ENCODE results near the gene ASIC2.

Gene ASIC2

GRCh38 chr17:33140413-33141099 is 152.5 kb downstream of the ASIC2 start:
- TF ChIP-seq OSR1 (CRISPR knock-in tag; IDR thresholded peaks at IDR 0.05) (no peak), CREB5 (CRISPR knock-in tag; IDR thresholded peaks at IDR 0.05; ENCODE audit: low read depth) (no peak), RARB (CRISPR knock-in tag; IDR thresholded peaks at IDR 0.05) (no peak), ZNF70 (CRISPR knock-in tag; IDR thresholded peaks at IDR 0.05) (no peak), CSRNP3 (CRISPR knock-in tag; IDR thresholded peaks at IDR 0.05) (no peak), TOX (CRISPR knock-in tag; IDR thresholded peaks at IDR 0.05; ENCODE audit: borderline replicate concordance) (no peak), PPARA (CRISPR knock-in tag; IDR thresholded peaks at IDR 0.05; ENCODE audit: borderline replicate concordance) (no peak), ZFP30 (CRISPR knock-in tag; IDR thresholded peaks at IDR 0.05) (no peak), POU6F1 (CRISPR knock-in tag; IDR thresholded peaks at IDR 0.05; ENCODE audit: borderline replicate concordance, low read depth) (no peak), ZFP3 (CRISPR knock-in tag; IDR thresholded peaks at IDR 0.05) (no peak), ARNTL (CRISPR knock-in tag; IDR thresholded peaks at IDR 0.05; ENCODE audit: borderline replicate concordance, low read depth) (no peak), GLIS3 (CRISPR knock-in tag; IDR thresholded peaks at IDR 0.05) (no peak), PATZ1 (CRISPR knock-in tag; IDR thresholded peaks at IDR 0.05; ENCODE audit: borderline replicate concordance) (no peak), SNAI2 (CRISPR knock-in tag; IDR thresholded peaks at IDR 0.05) (no peak), TCF4 (CRISPR knock-in tag; IDR thresholded peaks at IDR 0.05; ENCODE audit: borderline replicate concordance) (no peak), BACH2 (CRISPR knock-in tag; IDR thresholded peaks at IDR 0.05; ENCODE audit: borderline replicate concordance) (no peak), ZC3H10 (CRISPR knock-in tag; IDR thresholded peaks at IDR 0.05) (no peak), ISL1 (CRISPR knock-in tag; IDR thresholded peaks at IDR 0.05) (no peak), TSHZ2 (CRISPR knock-in tag; IDR thresholded peaks at IDR 0.05) (no peak), ZNF565 (CRISPR knock-in tag; conservative IDR thresholded peaks at IDR 0.05; ENCODE audit: low read depth) (no peak)
- no peak for ATAC-seq

GRCh38 chr17:33138627-33139026 is 154.5 kb downstream of the ASIC2 start:
- TF ChIP-seq ZFP30 (CRISPR knock-in tag; IDR thresholded peaks at IDR 0.05) (no peak), CREB5 (CRISPR knock-in tag; IDR thresholded peaks at IDR 0.05; ENCODE audit: low read depth) (no peak), TSHZ2 (CRISPR knock-in tag; IDR thresholded peaks at IDR 0.05) (no peak), ISL1 (CRISPR knock-in tag; IDR thresholded peaks at IDR 0.05) (no peak)
- ATAC-seq, result no peak

All from SK-N-SH treated with all-trans-retinoic acid at 6 μM for 48 hours (cell line).